ENCODE measurements around the gene POLR3H. TPM values are rescaled to one million over a fixed set of nuclear protein-coding genes. Genes with fewer than 3 reads are reported as not detected.

POLR3H gene
- total RNA-seq, 1 experiment from 2014 or later, result 47.6 TPM

DNA sequence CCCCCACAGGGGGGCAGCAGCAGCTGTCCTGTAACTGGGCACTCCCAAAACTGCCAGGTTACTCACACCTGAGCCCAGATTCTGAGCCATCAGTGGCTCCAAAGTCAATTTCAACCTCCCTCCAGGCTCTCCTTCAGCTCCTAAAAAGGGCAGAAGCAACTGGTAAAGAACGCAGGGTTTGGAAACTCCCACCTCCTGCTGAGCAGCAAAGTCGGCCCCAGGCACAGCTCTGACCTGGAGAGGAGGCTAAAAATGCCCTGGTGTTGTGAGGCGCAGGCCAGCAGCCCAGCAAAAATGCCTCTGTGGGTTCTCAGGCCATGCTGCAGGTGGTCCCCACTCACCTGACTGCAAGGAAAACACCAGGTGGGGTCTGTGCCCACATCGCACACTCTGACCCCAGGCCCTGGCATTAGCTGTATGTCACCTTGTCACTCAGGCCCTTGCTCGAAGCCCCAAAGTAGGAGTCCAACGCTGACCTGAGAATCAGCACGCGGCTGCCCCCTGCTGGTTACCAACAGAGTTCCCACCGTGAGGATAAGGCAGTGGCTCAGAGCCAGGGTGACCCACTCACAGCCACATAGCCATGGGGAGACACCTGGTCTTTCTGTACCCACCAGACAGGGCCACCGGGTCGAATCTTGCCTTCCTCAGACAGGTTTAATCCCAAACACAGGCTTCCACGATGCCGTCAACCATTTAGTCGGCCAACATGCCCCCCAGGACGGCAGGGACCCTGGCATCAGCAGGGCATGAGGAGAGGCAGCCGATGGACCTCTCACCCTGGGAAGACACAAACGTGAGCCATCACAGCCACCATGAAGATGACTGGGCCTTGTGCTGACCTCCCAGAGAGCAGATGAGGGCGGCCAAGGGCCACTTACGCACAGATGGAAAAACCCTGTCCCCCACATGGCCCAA is 11.1 kb downstream of the POLR3H start:
- Histone ChIP-seq H4K20me1 (ENCODE audit: insufficient read depth) (peaks cover 77% of the 10 kb centered on the region), H2AFZ (no peak overlapping the region), H3K9me3 (ENCODE audit: insufficient read depth, low read depth) (no peaks in the 10 kb centered on the region), H3K79me2 (ENCODE audit: low read depth) (peaks cover 23% of the 10 kb centered on the region), H3K4me2 (no peak overlapping the region), H3K27ac (no peak overlapping the region), H3K36me3 (ENCODE audit: low read depth) (peaks cover 23% of the 10 kb centered on the region; the same call in 1 of the 2 replicates), H3K27me3 (ENCODE audit: insufficient read depth, low read depth) (no peaks in the 10 kb centered on the region), H3K4me3 (no peak overlapping the region), H3F3A (ENCODE audit: insufficient read depth, low read depth) (peaks cover 70% of the 10 kb centered on the region), H3K9me2 (ENCODE audit: insufficient read depth) (no peaks in the 10 kb centered on the region), H3K4me1 (replicated peaks; ENCODE audit: insufficient read depth) (no peaks in the 10 kb centered on the region)
- intact Hi-C loops (cut with micrococcal nuclease; ENCODE audit: unreplicated experiment), result no loop called here
- BruUV-seq (replicated peaks), result no TSS peak
- ChIA-PET CTCF (no interaction called here), POLR2A (ENCODE audit: unreplicated experiment) (no interaction called here)
- TF ChIP-seq CTCF (conservative IDR thresholded peaks at IDR 0.05) (peak; percentile 93), EZH2 (IDR thresholded peaks at IDR 0.05; ENCODE audit: low read depth) (no peak)
- peak in 1 of 2 experiments; percentile 52 for DNase-seq

DNA sequence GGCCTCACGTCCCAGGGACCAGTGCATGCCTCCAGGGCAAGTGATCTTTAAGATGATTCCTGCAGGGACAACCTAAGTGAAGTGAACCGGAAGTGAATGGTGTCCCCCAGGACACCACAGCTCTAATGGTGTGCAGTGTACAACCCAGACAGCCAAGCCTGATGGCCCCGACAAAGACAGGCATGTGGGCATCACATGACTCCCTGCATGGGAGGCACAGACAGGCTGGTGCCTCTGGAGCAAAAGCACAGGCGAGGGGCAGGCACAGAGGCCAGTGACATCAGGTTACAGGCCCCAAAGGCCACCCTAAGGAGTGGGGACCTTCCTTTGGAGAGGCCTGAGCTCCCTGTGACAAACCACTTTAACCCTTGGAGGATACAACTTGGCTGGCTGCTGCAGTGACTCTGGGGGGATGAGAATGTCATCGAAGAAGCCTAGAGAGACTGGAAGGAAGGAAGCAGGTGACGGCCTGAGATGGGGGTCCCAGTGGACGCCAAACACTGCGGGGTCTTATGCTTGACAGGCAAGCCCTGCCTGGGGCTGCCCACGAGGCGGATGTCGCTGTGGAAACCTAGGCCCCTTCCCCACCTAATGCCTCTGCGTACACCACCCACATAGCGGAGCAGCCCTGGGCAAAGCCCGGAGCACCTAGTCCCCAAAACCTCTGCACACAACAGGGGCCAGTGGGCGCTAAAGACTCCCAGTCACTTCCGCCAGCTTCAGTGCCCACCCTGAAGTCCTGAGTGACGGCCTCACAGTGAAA is 12.4 kb downstream of the POLR3H start:
- BruUV-seq (replicated peaks), result no TSS peak
- H3K36me3 ChIP-seq (ENCODE audit: low read depth), result peaks cover 32% of the 10 kb centered on the region

More for the DNA sequence above, 12.4 kb downstream of the POLR3H start:
- intact Hi-C loops (cut with micrococcal nuclease; ENCODE audit: unreplicated experiment), result no loop called here
- Histone ChIP-seq H3F3A (ENCODE audit: insufficient read depth, low read depth) (peaks cover 74% of the 10 kb centered on the region), H3K79me2 (ENCODE audit: low read depth) (peaks cover 23% of the 10 kb centered on the region), H3K4me2 (no peak overlapping the region), H3K4me3 (no peak overlapping the region), H3K9me2 (ENCODE audit: insufficient read depth) (no peaks in the 10 kb centered on the region), H3K27ac (no peak overlapping the region), H3K9me3 (ENCODE audit: insufficient read depth, low read depth) (no peaks in the 10 kb centered on the region), H3K27me3 (ENCODE audit: insufficient read depth, low read depth) (no peaks in the 10 kb centered on the region), H4K20me1 (ENCODE audit: insufficient read depth) (peaks cover 88% of the 10 kb centered on the region), H2AFZ (no peak overlapping the region), H3K4me1 (replicated peaks; ENCODE audit: insufficient read depth) (no peaks in the 10 kb centered on the region)
- POLR2A ChIA-PET (ENCODE audit: unreplicated experiment), result no interaction called here
- DNase-seq, result no peak
- TF ChIP-seq EZH2 (IDR thresholded peaks at IDR 0.05; ENCODE audit: low read depth) (no peak), CTCF (conservative IDR thresholded peaks at IDR 0.05) (no peak)
- CTCF ChIA-PET, result no interaction called here

Data from PC-9 (cell line).